ENCODE measurements around the gene NDUFA8. TPM values are rescaled to one million over a fixed set of nuclear protein-coding genes. Genes with fewer than 3 reads are reported as not detected.

The NDUFA8 gene
- total RNA-seq, 1 experiment from 2014 or later = 84.6 TPM

GRCh38 chr9:122122468-122122867 is 37.1 kb downstream of the NDUFA8 start:
- no peaks in the 10 kb centered on the region for H3F3A ChIP-seq (ENCODE audit: insufficient read depth, low read depth)
- intact Hi-C loops (cut with micrococcal nuclease; ENCODE audit: unreplicated experiment) = loop anchor here (5.0 kb wide), 1 partner anchor 485 kb away; no protein-coding TSS in a partner anchor
- CTCF ChIA-PET = interaction anchor here (0.7 to 4.6 kb wide), 2 partner anchors 12 to 24 kb away, joined by 8 to 47 read pairs; no protein-coding TSS in a partner anchor

DNA sequence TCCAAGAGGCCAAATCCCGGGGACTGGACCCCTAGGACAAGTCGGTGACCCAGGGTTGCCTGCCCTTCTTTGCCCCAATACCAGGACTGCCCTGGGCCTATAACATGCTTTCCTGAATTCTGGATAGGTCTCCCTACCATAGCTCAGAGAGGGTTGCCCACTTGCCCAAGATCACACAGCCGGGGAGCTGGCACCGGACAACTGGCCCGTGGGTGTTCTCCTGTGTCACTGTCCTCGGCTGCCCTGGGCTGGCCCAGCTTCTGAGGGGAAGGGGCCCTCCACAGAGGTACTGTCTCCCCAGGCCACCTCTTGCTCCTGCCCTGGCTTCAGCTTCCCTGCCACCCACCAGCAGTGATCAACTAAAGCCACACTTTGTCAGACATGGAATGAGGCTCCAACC is 37.6 kb downstream of the NDUFA8 start:
- H3K4me2 ChIP-seq = no peak overlapping the region
- H3K79me2 ChIP-seq (ENCODE audit: low read depth) = no peaks in the 10 kb centered on the region
- no peaks in the 10 kb centered on the region for H3K27me3 ChIP-seq (ENCODE audit: insufficient read depth, low read depth)
- no peaks in the 10 kb centered on the region for H3K36me3 ChIP-seq (ENCODE audit: low read depth)
- no peak for TF ChIP-seq EZH2 (IDR thresholded peaks at IDR 0.05; ENCODE audit: low read depth)
- TF ChIP-seq, protein P1, sequence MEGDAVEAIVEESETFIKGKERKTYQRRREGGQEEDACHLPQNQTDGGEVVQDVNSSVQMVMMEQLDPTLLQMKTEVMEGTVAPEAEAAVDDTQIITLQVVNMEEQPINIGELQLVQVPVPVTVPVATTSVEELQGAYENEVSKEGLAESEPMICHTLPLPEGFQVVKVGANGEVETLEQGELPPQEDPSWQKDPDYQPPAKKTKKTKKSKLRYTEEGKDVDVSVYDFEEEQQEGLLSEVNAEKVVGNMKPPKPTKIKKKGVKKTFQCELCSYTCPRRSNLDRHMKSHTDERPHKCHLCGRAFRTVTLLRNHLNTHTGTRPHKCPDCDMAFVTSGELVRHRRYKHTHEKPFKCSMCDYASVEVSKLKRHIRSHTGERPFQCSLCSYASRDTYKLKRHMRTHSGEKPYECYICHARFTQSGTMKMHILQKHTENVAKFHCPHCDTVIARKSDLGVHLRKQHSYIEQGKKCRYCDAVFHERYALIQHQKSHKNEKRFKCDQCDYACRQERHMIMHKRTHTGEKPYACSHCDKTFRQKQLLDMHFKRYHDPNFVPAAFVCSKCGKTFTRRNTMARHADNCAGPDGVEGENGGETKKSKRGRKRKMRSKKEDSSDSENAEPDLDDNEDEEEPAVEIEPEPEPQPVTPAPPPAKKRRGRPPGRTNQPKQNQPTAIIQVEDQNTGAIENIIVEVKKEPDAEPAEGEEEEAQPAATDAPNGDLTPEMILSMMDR (conservative IDR thresholded peaks at IDR 0.05) = no peak
- ChIA-PET CTCF (interaction anchor here (0.6 to 4.6 kb wide), 3 partner anchors 23 to 590 kb away, joined by 23 to 47 read pairs (median 27); no protein-coding TSS in a partner anchor), POLR2A (ENCODE audit: unreplicated experiment) (no interaction called here)
- intact Hi-C loops (cut with micrococcal nuclease; ENCODE audit: unreplicated experiment) = loop anchor here (5.0 kb wide), 1 partner anchor 485 kb away; no protein-coding TSS in a partner anchor
- no TSS peak for BruUV-seq (replicated peaks)
- H3K4me3 ChIP-seq = no peak overlapping the region
- H3F3A ChIP-seq (ENCODE audit: insufficient read depth, low read depth) = no peaks in the 10 kb centered on the region
- no peak overlapping the region for H2AFZ ChIP-seq
- H3K9me3 ChIP-seq (ENCODE audit: insufficient read depth, low read depth) = no peaks in the 10 kb centered on the region
- no peak for DNase-seq
- no peaks in the 10 kb centered on the region for H4K20me1 ChIP-seq (ENCODE audit: insufficient read depth)
- no peaks in the 10 kb centered on the region for H3K4me1 ChIP-seq (replicated peaks; ENCODE audit: insufficient read depth)
- no peaks in the 10 kb centered on the region for H3K9me2 ChIP-seq (ENCODE audit: insufficient read depth)
- H3K27ac ChIP-seq = no peak overlapping the region

More at GRCh38 chr9:122122468-122122867, 37.1 kb downstream of the NDUFA8 start:
- Histone ChIP-seq H3K9me2 (ENCODE audit: insufficient read depth) (no peaks in the 10 kb centered on the region), H3K27ac (no peak overlapping the region), H3K4me1 (replicated peaks; ENCODE audit: insufficient read depth) (no peaks in the 10 kb centered on the region), H3K79me2 (ENCODE audit: low read depth) (no peaks in the 10 kb centered on the region), H3K27me3 (ENCODE audit: insufficient read depth, low read depth) (no peaks in the 10 kb centered on the region), H3K4me3 (no peak overlapping the region), H2AFZ (no peak overlapping the region), H3K36me3 (ENCODE audit: low read depth) (no peaks in the 10 kb centered on the region), H3K4me2 (no peak overlapping the region), H4K20me1 (ENCODE audit: insufficient read depth) (no peaks in the 10 kb centered on the region), H3K9me3 (ENCODE audit: insufficient read depth, low read depth) (no peaks in the 10 kb centered on the region)
- BruUV-seq (replicated peaks) = no TSS peak
- no peak for TF ChIP-seq EZH2 (IDR thresholded peaks at IDR 0.05; ENCODE audit: low read depth)
- TF ChIP-seq, protein P1 (conservative IDR thresholded peaks at IDR 0.05) = no peak
- DNase-seq = peak in 1 of 2 experiments; percentile 22
- POLR2A ChIA-PET (ENCODE audit: unreplicated experiment) = no interaction called here

DNA sequence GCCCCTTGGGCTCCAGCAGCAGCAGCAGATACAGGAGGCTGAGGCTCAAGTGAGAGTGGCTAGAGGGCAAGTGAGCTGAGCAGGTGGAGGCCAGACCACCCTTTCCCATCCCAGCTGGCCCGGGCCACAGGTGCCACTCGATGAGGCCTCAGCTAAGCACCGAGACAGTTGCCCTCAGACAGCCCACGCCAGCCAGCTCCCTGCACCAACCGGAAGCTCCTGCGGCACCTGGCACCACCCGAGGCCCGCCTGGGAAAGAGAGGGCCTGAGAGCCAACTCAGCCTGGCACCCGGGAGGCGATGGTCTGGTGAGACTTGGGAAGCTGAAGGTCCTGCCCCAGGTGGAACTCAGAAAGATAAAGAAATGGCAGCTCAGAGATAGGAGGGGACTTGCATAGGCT is 38.2 kb downstream of the NDUFA8 start:
- Histone ChIP-seq H3K9me3 (ENCODE audit: insufficient read depth, low read depth) (no peaks in the 10 kb centered on the region), H3K4me3 (no peak overlapping the region), H4K20me1 (ENCODE audit: insufficient read depth) (no peaks in the 10 kb centered on the region), H3K4me2 (no peak overlapping the region), H3F3A (ENCODE audit: insufficient read depth, low read depth) (no peaks in the 10 kb centered on the region), H3K27me3 (ENCODE audit: insufficient read depth, low read depth) (no peaks in the 10 kb centered on the region; the same call in 1 of the 2 replicates), H3K79me2 (ENCODE audit: low read depth) (no peaks in the 10 kb centered on the region), H3K4me1 (replicated peaks; ENCODE audit: insufficient read depth) (no peaks in the 10 kb centered on the region), H3K27ac (no peak overlapping the region), H3K36me3 (ENCODE audit: low read depth) (no peaks in the 10 kb centered on the region), H2AFZ (no peak overlapping the region), H3K9me2 (ENCODE audit: insufficient read depth) (no peaks in the 10 kb centered on the region)
- intact Hi-C loops (cut with micrococcal nuclease; ENCODE audit: unreplicated experiment) = loop anchor here (5.0 kb wide), 1 partner anchor 484 kb away; no protein-coding TSS in a partner anchor
- no peak for TF ChIP-seq EZH2 (IDR thresholded peaks at IDR 0.05; ENCODE audit: low read depth)
- no peak for DNase-seq
- BruUV-seq (replicated peaks) = no TSS peak
- POLR2A ChIA-PET (ENCODE audit: unreplicated experiment) = no interaction called here
- CTCF ChIA-PET = interaction anchor here (1.7 kb wide), 1 partner anchor 22 kb away, joined by 23 read pairs; no protein-coding TSS in a partner anchor

All from PC-9 (cell line).